Measurements from ENCODE around the gene TMEM271.

DNA sequence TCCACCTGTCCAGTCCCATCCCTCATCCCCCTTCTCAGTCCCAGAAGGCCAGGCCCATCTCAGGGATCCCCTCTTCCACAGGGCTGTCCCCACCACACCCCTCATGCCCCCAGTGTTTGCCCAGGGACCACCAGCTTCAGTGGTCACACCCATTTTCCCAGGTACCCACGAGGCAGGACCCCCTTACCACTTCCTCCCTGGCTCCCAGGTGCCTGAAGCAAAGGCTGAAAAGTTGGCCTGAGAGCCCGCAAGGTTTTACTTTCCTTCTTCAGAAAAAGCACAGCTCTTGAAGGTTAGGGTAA is 7.8 kb downstream of the TMEM271 start:
- no peak for TF ChIP-seq CSDC2 (CRISPR knock-in tag; IDR thresholded peaks at IDR 0.05)
- TF ChIP-seq, protein P1, sequence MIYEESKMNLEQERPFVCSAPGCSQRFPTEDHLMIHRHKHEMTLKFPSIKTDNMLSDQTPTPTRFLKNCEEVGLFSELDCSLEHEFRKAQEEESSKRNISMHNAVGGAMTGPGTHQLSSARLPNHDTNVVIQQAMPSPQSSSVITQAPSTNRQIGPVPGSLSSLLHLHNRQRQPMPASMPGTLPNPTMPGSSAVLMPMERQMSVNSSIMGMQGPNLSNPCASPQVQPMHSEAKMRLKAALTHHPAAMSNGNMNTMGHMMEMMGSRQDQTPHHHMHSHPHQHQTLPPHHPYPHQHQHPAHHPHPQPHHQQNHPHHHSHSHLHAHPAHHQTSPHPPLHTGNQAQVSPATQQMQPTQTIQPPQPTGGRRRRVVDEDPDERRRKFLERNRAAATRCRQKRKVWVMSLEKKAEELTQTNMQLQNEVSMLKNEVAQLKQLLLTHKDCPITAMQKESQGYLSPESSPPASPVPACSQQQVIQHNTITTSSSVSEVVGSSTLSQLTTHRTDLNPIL (CRISPR knock-in tag; IDR thresholded peaks at IDR 0.05; ENCODE audit: low read depth), result no peak
- TF ChIP-seq ISL1 (CRISPR knock-in tag; IDR thresholded peaks at IDR 0.05), result no peak
- no peak for TF ChIP-seq SNAI2 (CRISPR knock-in tag; IDR thresholded peaks at IDR 0.05)
- TF ChIP-seq ZNF565 (CRISPR knock-in tag; conservative IDR thresholded peaks at IDR 0.05; ENCODE audit: low read depth), result no peak
- TF ChIP-seq ZNF70 (CRISPR knock-in tag; IDR thresholded peaks at IDR 0.05), result no peak
- no peak for TF ChIP-seq ZFP3 (CRISPR knock-in tag; IDR thresholded peaks at IDR 0.05)

Data from SK-N-SH treated with all-trans-retinoic acid at 6 μM for 48 hours (cell line).